K562 (cell line): Measurements from ENCODE around the gene ANKLE1. TPM values are rescaled to one million over a fixed set of nuclear protein-coding genes. Genes with fewer than 3 reads are reported as not detected.

Source experiments
- AFF4 ChIP-seq: sonication (generic); formaldehyde crosslinking; IDR thresholded peaks from 2 replicates; pipeline ENCODE4 v1.8.0; 2023; ENCODE audit warnings: mild to moderate bottlenecking, missing genetic modification reagents
- CBX2 ChIP-seq: fragments of 200-600 bp; sonication (generic); IDR thresholded peaks from one replicate; pipeline ENCODE4 v1.6.1; 2012; ENCODE audit warnings: mild to moderate bottlenecking, low read length, inconsistent platforms; ENCODE audit not compliant: insufficient read depth, poor library complexity, severe bottlenecking
- DIDO1 ChIP-seq: fragments of 450-650 bp; IDR thresholded peaks from 2 replicates; pipeline ENCODE4 v1.6.1; 2016; ENCODE audit warnings: low read depth, missing biosample characterization, missing genetic modification characterization
- JUNB ChIP-seq: fragments of 450-650 bp; formaldehyde crosslinking; conservative IDR thresholded peaks from 2 replicates; pipeline ENCODE4 v1.4.0; 2020; ENCODE audit warnings: mild to moderate bottlenecking
- MYC ChIP-seq, 2 experiments: fragments of 250-450 bp in 1 of 2; sonication (Bioruptor Pico) in 1 of 2; IDR thresholded peaks; 2 replicates each; pipeline versions ENCODE4 v1.5.1 to v1.6.1; 2012 to 2021; ENCODE audit warnings: low read depth in 2 of 2, borderline replicate concordance in 1 of 2, improper control_type of control experiment in 1 of 2, low read length in 1 of 2, mild to moderate bottlenecking in 1 of 2, moderate library complexity in 1 of 2
- NRF1 ChIP-seq, 2 experiments: fragments of 450-650 bp; IDR thresholded peaks in 1 of 2; conservative IDR thresholded peaks in 1 of 2; 2 replicates each; pipeline ENCODE4 v1.6.1; 2014; ENCODE audit warnings: mild to moderate bottlenecking in 2 of 2
- RNF2 ChIP-seq: sonication (generic); IDR thresholded peaks from 2 replicates; pipeline ENCODE4 v1.6.1; 2016
- SMAD4 ChIP-seq: fragments of 250-450 bp; sonication (Bioruptor Pico); conservative IDR thresholded peaks from 2 replicates; pipeline ENCODE4 v1.8.0; 2021; ENCODE audit warnings: inconsistent platforms, mild to moderate bottlenecking, moderate library complexity
- SMARCC2 ChIP-seq: fragments of 450-650 bp; IDR thresholded peaks from 2 replicates; pipeline ENCODE4 v1.6.1; 2017; ENCODE audit warnings: antibody characterized with exemption, moderate library complexity, mild to moderate bottlenecking, low read depth
- SRF ChIP-seq, 2 experiments: fragments of 250-450, 450-650 bp in 1 of 2; sonication (Bioruptor Pico) in 1 of 2; sonication (generic) in 1 of 2; formaldehyde crosslinking; IDR thresholded peaks; 2 replicates each; pipeline versions ENCODE4 v1.5.0 to v1.5.1; 2020 to 2022; ENCODE audit warnings: mild to moderate bottlenecking in 1 of 2, missing genetic modification reagents in 1 of 2
- THRB ChIP-seq: fragments of 450-650 bp; formaldehyde crosslinking; conservative IDR thresholded peaks from 2 replicates; pipeline ENCODE4 v1.4.0; 2022; ENCODE audit warnings: mild to moderate bottlenecking, missing genetic modification characterization
- USF1 ChIP-seq: sonication (generic); formaldehyde crosslinking; IDR thresholded peaks from 2 replicates; pipeline ENCODE4 v1.9.0; 2022; ENCODE audit warnings: mild to moderate bottlenecking, missing genetic modification reagents
- ZBTB7A ChIP-seq: IDR thresholded peaks from 2 replicates; pipeline ENCODE4 v1.6.1; 2011; ENCODE audit warnings: low read depth, mild to moderate bottlenecking, low read length, moderate library complexity, borderline replicate concordance; ENCODE audit not compliant: control insufficient read depth
- ZFX ChIP-seq: sonication (generic); formaldehyde crosslinking; IDR thresholded peaks from 2 replicates; pipeline ENCODE4 v1.8.0; 2022; ENCODE audit warnings: mild to moderate bottlenecking, missing genetic modification reagents, moderate library complexity
- polyA plus RNA-seq, 8 experiments: library from polyadenylated mRNA; depleted of rRNA in 4 of 8; stranded (reverse) in 5 of 8; unstranded in 3 of 8; fragments of >200 nt; fragmentation: Nextera tagmentation in 2 of 8; fragmentation: Illumina TruSeq in 1 of 8; extraction: Ambion mirVana in 2 of 8; extraction: Trizol in 1 of 8; gene quantifications; 2 replicates each; pipeline versions ENCODE4 v1.2.1 to v1.2.3, GENCODE V29; 2011 to 2014; ENCODE audit warnings: inconsistent platforms in 1 of 8, missing spikeins in 1 of 8
- total RNA-seq, 7 experiments: library from RNA; depleted of rRNA in 6 of 7; stranded (reverse); fragments of >200 nt in 6 of 7; fragmentation: Illumina TruSeq in 2 of 7; extraction: Trizol in 2 of 7; gene quantifications; 2 replicates each; pipeline versions ENCODE4 v1.2.1 to v1.2.3, GENCODE V29; 2011 to 2021; ENCODE audit warnings: low replicate concordance in 1 of 7

The ANKLE1 gene
- total and polyA plus RNA-seq, 9 of the 15 experiments (the other 6 are each of a cell fraction or from before 2014, with no cell fraction given): 0.63 to 9.2 (median 2.9) TPM

GRCh38 chr19:17248011-17248776 is 33.5 kb upstream of the ANKLE1 start (continued):
- TF ChIP-seq AFF4 (CRISPR knock-in tag) (no peak), NRF1 (conservative IDR thresholded peaks at IDR 0.05 in 1 of 2, IDR thresholded peaks at IDR 0.05 in 1 of 2) (no peak), RNF2 (no peak), DIDO1 (tag) (no peak), THRB (CRISPR knock-in tag) (no peak), USF1 (CRISPR knock-in tag) (peak; percentile 41), SRF (CRISPR knock-in tag; IDR thresholded peaks at IDR 0.05) (no peak), MYC (IDR thresholded peaks at IDR 0.05; ENCODE audit: low read depth, low read length) (0 out of 2 replicates have a peak, but pooled peaks have one; percentile 14), MYC (CRISPR knock-in tag; IDR thresholded peaks at IDR 0.05; ENCODE audit: borderline replicate concordance, low read depth) (no peak), ZFX (CRISPR knock-in tag) (peak; percentile 77), CBX2 (no peak), SMAD4 (peak; percentile 50), ZBTB7A (peak; percentile 53; the same call in 1 of the 2 replicates), JUNB (no peak), SMARCC2 (no peak)
